Measurements from ENCODE around the gene POLR3K. TPM values are rescaled to one million over a fixed set of nuclear protein-coding genes. Genes with fewer than 3 reads are reported as not detected.
"Not testable (repeated sequence)": the region's sequence is repeated elsewhere in the genome, so short reads cannot be mapped to it uniquely, and the experiment has no call there.

The POLR3K gene
- total RNA-seq, 1 experiment from 2014 or later = 53.6 TPM

GRCh38 chr16:33877-34647 is 19.3 kb downstream of the POLR3K start:
- no CpG with 5 or more reads among the region's 21 CpGs for WGBS (ENCODE audit: extremely low coverage, insufficient read length, low lambda C conversion rate)
- Histone ChIP-seq H3T11ph (ENCODE audit: low read length) (no peak overlapping the region), H4K91ac (ENCODE audit: insufficient read length, low read depth, low read length) (no peak overlapping the region), H4K20me1 (ENCODE audit: control insufficient read depth, insufficient read depth, insufficient read length) (no peaks in the 10 kb centered on the region), H3K14ac (ENCODE audit: insufficient read depth, low read length) (no peak overlapping the region), H2BK5ac (ENCODE audit: insufficient read length, low read length) (no peak overlapping the region), H3K56ac (ENCODE audit: insufficient read length, low read depth, low read length) (no peak overlapping the region), H3K9ac (ENCODE audit: extremely low read depth, insufficient read length, low read length) (no peak overlapping the region), H3K18ac (ENCODE audit: insufficient read length, low read depth, low read length) (no peak overlapping the region), H2AK5ac (ENCODE audit: insufficient read length, low read length) (no peak overlapping the region), H2BK20ac (ENCODE audit: low read depth, low read length, poor library complexity, severe bottlenecking) (no peak overlapping the region), H4K8ac (replicated peaks; ENCODE audit: insufficient read length, low read depth, low read length) (no peak overlapping the region), H3K27me3 (ENCODE audit: insufficient read depth, low read length) (no peaks in the 10 kb centered on the region), H3K4me2 (ENCODE audit: insufficient read depth, insufficient read length, low read length) (no peak overlapping the region), H2AFZ (ENCODE audit: low read length) (no peak overlapping the region), H3K23ac (ENCODE audit: insufficient read length, low read depth, low read length) (no peak overlapping the region), H2BK15ac (ENCODE audit: low read depth, low read length) (no peak overlapping the region), H3K4me1 (ENCODE audit: insufficient read depth, low read length) (no peaks in the 10 kb centered on the region), H3K79me2 (ENCODE audit: insufficient read depth, low read length) (no peaks in the 10 kb centered on the region), H3K4ac (ENCODE audit: low read depth, low read length) (no peak overlapping the region), H4K5ac (ENCODE audit: insufficient read length, low read depth, low read length) (no peak overlapping the region), H3K23me2 (ENCODE audit: insufficient read length, low read depth, low read length, poor library complexity, severe bottlenecking) (no peaks in the 10 kb centered on the region), H3K27ac (ENCODE audit: insufficient read length, low read depth, low read length) (no peak overlapping the region), H3K79me1 (ENCODE audit: insufficient read depth, low read depth, low read length, poor library complexity, severe bottlenecking) (no peaks in the 10 kb centered on the region), H2BK120ac (ENCODE audit: low read depth, low read length, poor library complexity, severe bottlenecking) (no peak overlapping the region), H3K9me3 (ENCODE audit: control insufficient read depth, low read depth, low read length) (no peaks in the 10 kb centered on the region), H2BK12ac (ENCODE audit: insufficient read length, low read depth, low read length) (no peak overlapping the region)
- no peaks in the 10 kb centered on the region; a peak in 1 of 5 replicates for H3K9me3 Mint-ChIP-seq
- TF ChIP-seq, protein P1, sequence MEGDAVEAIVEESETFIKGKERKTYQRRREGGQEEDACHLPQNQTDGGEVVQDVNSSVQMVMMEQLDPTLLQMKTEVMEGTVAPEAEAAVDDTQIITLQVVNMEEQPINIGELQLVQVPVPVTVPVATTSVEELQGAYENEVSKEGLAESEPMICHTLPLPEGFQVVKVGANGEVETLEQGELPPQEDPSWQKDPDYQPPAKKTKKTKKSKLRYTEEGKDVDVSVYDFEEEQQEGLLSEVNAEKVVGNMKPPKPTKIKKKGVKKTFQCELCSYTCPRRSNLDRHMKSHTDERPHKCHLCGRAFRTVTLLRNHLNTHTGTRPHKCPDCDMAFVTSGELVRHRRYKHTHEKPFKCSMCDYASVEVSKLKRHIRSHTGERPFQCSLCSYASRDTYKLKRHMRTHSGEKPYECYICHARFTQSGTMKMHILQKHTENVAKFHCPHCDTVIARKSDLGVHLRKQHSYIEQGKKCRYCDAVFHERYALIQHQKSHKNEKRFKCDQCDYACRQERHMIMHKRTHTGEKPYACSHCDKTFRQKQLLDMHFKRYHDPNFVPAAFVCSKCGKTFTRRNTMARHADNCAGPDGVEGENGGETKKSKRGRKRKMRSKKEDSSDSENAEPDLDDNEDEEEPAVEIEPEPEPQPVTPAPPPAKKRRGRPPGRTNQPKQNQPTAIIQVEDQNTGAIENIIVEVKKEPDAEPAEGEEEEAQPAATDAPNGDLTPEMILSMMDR (conservative IDR thresholded peaks at IDR 0.05) = no peak
- H3K36me3 Mint-ChIP-seq (ENCODE audit: insufficient read depth in 1 of 3, low read depth in 3 of 3) = peaks cover 3 to 16% (median 11%) of the 10 kb centered on the region in 3 experiments; a peak in 4 of 7 replicates
- no peak overlapping the region; a peak in 2 of 7 replicates for H3K27ac Mint-ChIP-seq
- DNase-seq = no peak
- no peaks in the 10 kb centered on the region for H3K27me3 Mint-ChIP-seq (ENCODE audit: low read depth)
- H3K4me1 Mint-ChIP-seq = no peaks in the 10 kb centered on the region
- no peak overlapping the region for H3K4me3 Mint-ChIP-seq

DNA sequence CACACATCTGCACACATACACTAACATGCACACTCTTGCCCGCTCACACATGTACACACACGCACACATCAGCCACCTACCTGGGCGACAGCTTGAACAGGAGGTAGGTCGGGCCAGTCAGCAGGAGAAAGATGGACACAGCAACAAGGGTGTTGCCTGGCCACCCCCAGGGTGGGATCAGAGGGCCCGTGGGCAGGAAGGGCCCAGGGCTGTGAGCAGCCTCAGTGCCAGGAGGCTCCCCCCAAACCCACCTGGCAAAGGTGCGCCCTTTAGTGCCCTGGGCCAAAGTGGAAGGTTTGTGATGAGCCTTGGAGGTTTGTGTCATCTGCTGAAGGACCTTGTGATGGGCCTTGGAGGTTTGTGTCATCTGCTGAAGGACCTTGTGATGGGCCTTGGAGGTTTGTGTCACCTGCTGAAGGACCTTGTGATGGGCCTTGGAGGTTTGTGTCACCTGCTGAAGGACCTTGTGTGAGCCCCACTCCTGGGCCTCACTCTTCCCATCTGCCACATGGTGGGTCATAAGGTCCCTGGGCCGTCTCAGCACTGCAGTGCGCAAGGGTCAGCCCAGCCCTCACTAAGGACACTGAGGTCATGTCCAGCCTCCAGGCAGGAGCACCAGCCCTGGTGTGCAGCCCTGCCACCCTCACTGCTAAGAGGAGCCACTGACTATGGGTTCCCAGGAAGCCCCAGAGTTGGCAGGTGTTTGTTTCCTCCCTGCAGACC is 20.1 kb downstream of the POLR3K start:
- not testable (repeated sequence) for H4K91ac ChIP-seq (ENCODE audit: insufficient read length, low read depth, low read length); H4K5ac ChIP-seq (ENCODE audit: insufficient read length, low read depth, low read length); H3K27me3 Mint-ChIP-seq (ENCODE audit: low read depth); H3K23me2 ChIP-seq (ENCODE audit: insufficient read length, low read depth, low read length, poor library complexity, severe bottlenecking); H3K4me3 Mint-ChIP-seq; H3K14ac ChIP-seq (ENCODE audit: insufficient read depth, low read length); H2BK120ac ChIP-seq (ENCODE audit: low read depth, low read length, poor library complexity, severe bottlenecking); H3T11ph ChIP-seq (ENCODE audit: low read length); H3K56ac ChIP-seq (ENCODE audit: insufficient read length, low read depth, low read length); H3K4me1 Mint-ChIP-seq; H2AK5ac ChIP-seq (ENCODE audit: insufficient read length, low read length); H3K79me1 ChIP-seq (ENCODE audit: insufficient read depth, low read depth, low read length, poor library complexity, severe bottlenecking); H2BK12ac ChIP-seq (ENCODE audit: insufficient read length, low read depth, low read length); H3K4me2 ChIP-seq (ENCODE audit: insufficient read depth, insufficient read length, low read length); H3K4me1 ChIP-seq (ENCODE audit: insufficient read depth, low read length); H2BK5ac ChIP-seq (ENCODE audit: insufficient read length, low read length); H3K27ac ChIP-seq (ENCODE audit: insufficient read length, low read depth, low read length); H3K18ac ChIP-seq (ENCODE audit: insufficient read length, low read depth, low read length); H3K9me3 ChIP-seq (ENCODE audit: control insufficient read depth, low read depth, low read length); H3K23ac ChIP-seq (ENCODE audit: insufficient read length, low read depth, low read length); H2BK15ac ChIP-seq (ENCODE audit: low read depth, low read length); DNase-seq; H4K20me1 ChIP-seq (ENCODE audit: control insufficient read depth, insufficient read depth, insufficient read length); H3K9me3 Mint-ChIP-seq; H4K8ac ChIP-seq (replicated peaks; ENCODE audit: insufficient read length, low read depth, low read length); H3K79me2 ChIP-seq (ENCODE audit: insufficient read depth, low read length); H2AFZ ChIP-seq (ENCODE audit: low read length); H3K27me3 ChIP-seq (ENCODE audit: insufficient read depth, low read length); H3K27ac Mint-ChIP-seq; H3K4ac ChIP-seq (ENCODE audit: low read depth, low read length); H2BK20ac ChIP-seq (ENCODE audit: low read depth, low read length, poor library complexity, severe bottlenecking); H3K9ac ChIP-seq (ENCODE audit: extremely low read depth, insufficient read length, low read length)
- H3K36me3 Mint-ChIP-seq (ENCODE audit: insufficient read depth in 1 of 3, low read depth in 3 of 3) = peaks cover 3 to 13% (median 11%) of the 10 kb centered on the region in 3 experiments; a peak in 4 of 7 replicates
- no CpG with 5 or more reads among the region's 8 CpGs for WGBS (ENCODE audit: extremely low coverage, insufficient read length, low lambda C conversion rate)

Measured in H9 (cell line).